GM21367 (cell line): ENCODE measurements around the gene ZFYVE9.
"Not testable (repeated sequence)": the region's sequence is repeated elsewhere in the genome, so short reads cannot be mapped to it uniquely, and the experiment has no call there.

Source experiments
- ATAC-seq: cut with Tn5 transposase; IDR thresholded peaks from one replicate; pipeline ENCODE4 v1.9.1; 2021; ENCODE audit not compliant: unreplicated experiment

Gene ZFYVE9

DNA sequence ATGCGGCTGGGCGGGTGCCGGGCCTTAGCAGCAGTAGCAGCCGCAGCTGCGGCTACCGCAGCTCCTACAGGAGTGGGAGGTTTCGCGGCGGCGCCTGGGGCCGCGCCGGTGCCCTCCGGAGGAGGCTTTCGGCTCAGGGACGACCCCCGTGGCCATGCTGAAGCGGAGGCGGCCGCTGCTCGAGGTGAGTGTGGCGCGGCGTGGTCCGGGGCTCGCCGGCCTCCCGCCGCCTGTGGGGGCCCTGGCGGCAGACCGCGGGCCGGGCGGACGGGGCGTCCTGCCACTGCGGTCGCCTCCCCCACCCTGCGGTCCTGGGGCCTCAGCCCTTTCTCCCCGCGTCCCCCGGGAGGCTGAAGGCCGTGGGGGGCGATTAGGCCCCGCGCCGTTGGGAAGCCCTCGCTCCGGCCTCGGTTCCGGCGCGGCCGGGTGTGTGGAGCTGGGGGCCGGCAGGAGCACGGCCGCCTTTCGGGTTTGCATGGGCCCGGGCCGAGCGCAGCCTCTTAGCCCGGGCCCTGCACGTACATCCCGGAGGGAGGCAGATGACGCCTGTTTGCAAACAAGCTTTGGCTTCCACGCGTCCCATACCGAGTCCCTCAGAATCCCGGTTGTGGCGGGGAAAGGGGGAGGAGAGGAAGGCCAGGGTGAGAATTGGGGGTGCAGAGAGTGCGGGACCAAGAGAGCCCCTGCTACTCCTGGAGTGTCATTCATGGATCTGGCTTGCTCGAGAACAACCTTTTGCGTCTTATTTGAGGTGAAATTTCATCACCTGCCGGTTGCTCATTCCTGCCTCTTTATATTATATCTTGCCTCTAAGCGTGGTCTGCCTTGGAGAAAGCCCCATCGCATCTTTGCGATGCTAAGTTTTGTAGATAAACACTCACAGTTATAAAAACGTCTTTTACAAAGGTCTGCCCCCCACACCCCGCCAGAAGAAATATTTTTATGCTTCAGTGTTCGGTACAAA, 613 bp downstream of the ZFYVE9 start:
- ATAC-seq = peak; percentile 28

DNA sequence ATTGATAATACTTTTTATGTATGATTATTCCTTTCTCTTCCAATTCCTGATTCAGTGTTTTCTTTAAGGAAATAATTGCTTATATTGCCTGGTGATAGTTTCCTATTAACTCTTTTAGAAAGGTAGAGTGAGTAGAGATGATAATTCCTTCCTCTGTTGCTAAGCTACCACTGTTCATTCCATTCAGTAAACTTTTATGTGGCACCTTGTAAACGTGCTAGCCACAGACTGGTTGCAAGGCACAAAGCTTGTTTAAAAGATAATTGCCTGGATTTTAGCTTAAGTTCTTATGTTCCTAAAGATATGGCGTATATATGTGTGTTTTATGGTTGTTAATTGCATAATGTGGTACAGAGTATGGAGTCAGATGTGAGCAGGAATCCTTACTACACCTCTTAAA, 3.2 kb downstream of the ZFYVE9 start:
- no peak for ATAC-seq

DNA sequence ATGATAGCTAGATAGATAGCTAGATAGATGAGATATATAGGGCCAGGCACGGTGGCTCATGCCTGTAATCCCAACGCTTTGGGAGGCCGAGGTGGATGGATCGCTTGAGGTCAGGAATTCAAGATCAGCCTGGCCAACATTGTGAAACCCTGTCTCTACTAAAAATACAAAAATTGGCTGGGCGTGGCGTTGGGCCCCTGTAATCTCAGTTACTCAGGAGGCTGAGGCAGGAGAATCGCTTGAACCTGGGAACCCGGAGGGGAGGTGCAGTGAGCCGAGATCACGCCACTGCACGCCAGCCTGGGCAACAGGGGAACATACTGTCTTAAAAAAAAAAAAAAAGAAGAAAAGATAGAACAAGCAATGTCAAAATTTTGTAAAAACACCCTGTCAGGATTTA, 8.6 kb downstream of the ZFYVE9 start:
- ATAC-seq = not testable (repeated sequence)

DNA sequence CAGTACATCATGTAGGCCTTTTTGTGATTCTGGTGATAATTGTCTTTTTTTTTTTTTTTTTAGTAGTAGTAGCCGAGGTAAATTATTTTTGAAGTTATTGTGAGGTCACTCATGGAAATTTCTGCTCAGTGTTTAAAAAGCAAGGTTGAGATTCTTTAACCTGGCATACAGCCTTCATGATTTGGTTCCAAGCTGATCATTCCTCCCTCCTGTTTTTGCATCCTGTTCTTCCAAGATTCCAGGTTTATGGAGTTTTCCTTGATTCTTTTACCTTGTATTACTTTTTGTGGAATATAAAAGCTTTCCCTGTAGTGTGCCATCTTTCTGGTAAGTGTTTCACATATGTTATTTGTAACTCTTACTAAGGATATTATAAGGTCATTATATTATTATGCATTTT, 9.1 kb downstream of the ZFYVE9 start:
- no peak for ATAC-seq

DNA sequence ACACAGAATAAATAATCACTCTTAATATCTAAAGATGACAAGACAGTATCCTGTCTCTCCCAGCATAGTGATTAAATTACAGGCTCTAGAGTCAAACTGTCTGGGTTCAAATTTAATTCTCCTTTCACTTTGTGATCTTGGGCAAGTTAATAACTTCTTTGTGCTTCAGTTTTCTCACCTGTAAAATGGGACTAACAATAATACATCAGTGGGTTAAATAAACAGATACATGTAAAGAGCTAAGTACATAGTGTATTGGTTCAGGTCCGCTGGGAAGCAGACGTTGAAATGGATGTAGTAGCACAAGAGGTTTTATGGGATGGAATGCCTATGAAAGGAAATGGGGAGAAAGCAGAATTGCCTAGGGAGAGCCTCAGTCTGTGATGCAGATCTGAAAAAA, 10.7 kb downstream of the ZFYVE9 start:
- ATAC-seq = no peak

DNA sequence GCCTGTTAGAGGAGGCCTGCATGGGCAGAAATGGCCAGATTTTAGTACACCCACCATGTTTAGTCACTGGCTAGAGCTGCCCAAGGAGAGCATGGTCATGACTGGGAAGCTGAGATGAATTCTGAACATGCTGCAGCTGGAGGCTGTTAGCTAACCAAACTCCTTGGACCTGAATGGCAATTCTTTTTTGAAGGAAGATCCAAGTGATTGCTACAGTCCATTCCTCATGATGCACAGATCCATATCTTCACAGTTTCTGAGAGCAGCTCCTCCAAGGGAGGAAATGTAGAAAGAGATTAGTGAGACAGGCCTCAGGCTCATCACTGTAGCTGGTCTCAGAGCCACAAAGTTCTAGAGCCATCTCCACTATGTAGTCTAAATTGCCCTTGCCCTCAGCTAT, 11.1 kb downstream of the ZFYVE9 start:
- ATAC-seq = no peak

DNA sequence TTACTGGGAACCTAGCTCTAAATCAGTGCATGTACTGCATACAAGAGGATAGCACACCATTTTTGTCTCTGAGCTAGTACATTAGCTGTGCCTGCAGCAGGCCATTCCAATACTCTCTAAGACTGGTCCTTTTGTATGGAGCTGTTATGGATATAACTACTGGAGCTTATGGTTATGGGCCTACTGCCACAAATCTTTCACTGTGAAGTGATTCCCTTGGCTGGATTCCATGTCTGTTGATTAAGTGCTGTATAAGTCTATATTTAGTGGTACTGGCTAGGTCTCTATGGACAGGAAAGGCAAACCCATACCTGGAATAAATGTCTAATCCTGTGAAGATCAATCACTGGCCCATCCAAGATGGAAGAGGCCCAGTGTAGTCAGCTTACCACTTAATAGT, 12.0 kb downstream of the ZFYVE9 start:
- ATAC-seq = no peak

DNA sequence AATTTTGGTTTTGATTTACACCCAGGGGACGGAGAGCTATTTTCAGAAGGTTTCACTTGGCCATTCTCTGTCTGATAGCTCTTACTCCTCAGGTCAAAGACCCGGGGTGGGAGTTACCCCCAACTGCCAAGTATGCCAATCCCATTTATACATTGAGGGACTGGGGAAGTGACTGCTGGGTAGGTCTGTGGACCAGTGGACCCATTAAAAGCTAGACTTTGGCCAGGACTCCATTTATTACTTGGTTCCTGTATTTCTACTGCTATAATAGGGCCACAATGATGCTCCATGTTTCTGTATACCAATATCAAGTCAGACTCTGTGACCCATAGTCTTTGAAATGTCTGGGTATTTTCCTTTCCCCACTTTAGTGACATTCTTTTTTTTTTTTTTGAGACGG, 14.6 kb downstream of the ZFYVE9 start:
- ATAC-seq = no peak

DNA sequence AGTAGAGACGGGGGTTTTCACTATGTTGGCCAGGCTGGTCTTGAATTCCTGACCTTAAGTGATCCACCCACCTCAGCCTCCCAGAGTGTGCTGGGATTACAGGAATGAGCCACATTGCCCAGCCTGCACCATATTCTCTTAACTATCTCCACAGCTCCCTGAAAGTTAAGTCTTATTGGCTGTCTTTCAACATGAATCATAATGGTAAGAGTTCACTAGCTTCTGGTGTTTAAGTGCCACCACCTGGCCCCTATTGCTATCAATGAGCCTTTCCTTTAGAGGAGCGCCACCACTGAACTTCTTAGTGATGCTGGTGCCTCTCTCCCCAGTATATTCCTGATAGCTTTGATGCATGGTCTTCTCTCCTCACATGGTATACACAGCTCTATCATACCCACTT, 15.7 kb downstream of the ZFYVE9 start:
- no peak for ATAC-seq

DNA sequence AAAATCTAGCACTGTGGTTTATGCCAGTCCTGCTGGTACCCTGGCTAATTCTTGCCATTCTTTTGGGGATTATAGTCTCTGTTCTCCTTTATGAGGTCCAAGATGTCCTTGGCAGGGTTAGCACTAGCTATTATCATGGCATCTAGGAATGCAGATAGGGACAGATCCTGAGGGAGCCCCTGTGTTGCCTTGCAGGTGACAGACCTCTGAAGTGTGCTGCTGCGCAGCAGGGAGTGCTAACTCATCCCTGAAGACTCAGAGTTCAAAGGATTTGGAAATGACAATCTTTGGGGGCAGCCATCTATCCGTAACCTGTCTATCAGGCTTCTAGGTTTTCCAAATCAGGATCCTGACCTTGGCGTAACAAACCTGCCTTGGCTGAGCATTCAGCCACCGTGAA, 16.3 kb downstream of the ZFYVE9 start:
- no peak for ATAC-seq

DNA sequence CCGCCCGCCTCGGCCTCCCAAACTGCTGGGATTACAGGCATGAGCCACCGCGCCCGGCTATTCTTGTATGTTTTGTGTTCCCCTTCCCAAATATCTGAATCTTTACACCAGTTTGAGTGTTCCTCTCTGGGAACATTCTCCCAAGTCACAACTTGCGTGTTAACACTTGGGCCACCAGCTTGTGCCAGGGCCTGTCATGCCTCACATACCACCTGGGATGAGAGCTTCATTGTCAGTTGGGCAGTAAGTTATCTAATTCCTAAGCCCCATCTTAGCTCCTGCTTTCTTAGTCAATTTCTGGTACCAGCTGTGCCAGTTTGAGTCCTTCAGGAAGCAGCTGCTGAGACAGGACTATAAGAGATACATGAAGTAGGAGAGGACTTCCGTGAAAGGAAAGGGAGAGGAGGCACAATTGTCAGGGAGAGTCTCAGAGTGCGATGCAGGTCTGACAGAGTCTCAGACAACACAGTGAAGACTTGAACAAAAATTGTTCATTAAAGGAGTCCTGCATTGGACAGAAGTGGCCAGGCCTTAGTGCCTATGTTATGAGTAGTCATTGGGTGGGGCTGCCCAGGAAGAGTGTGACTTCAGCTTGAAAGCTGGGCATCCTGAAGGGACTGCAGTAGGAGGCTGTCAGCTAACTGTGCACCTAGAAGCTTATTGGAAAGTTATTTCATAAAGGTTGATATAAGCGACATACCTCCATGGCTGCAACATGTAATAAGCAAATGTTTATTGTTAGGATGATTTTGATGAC, 17.3 kb downstream of the ZFYVE9 start:
- no peak for ATAC-seq

DNA sequence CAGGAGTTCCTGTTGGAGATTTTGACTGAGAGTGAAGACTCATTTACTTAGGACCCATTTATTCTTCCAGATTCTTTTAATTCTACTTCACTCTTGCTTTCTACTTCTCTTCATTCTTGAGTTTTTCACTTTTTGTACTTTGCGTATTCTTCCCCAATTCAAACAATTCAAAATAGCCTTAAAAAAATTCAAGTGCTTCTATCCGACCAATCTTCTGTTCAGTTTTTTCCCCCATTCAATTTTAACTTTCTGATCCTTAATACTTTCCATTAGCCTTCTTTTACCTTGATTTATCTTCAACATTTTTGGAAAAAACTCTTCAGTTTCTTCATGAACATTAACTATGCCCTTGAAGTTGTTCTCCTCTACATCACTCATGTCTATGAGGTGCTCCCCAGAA, 21.1 kb downstream of the ZFYVE9 start:
- no peak for ATAC-seq

DNA sequence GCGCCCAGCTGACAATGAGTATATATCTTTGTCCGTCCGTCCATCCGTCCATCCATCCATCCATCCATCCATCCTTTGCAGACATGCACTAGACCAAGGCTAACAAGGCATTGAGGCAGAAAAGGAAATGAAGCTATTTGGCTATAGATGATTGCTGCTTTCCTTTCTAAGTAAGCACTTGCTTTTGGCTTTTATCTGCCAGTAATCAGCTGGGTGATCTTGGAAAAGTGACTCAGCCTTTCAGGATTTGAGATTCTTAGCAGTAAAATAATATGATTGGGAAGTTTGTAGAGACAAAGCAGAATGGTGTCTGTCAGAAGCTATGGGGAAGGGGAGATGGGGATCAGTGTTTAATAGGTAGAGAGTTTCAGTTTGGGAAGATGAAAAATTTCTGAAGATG, 22.7 kb downstream of the ZFYVE9 start:
- ATAC-seq = no peak

DNA sequence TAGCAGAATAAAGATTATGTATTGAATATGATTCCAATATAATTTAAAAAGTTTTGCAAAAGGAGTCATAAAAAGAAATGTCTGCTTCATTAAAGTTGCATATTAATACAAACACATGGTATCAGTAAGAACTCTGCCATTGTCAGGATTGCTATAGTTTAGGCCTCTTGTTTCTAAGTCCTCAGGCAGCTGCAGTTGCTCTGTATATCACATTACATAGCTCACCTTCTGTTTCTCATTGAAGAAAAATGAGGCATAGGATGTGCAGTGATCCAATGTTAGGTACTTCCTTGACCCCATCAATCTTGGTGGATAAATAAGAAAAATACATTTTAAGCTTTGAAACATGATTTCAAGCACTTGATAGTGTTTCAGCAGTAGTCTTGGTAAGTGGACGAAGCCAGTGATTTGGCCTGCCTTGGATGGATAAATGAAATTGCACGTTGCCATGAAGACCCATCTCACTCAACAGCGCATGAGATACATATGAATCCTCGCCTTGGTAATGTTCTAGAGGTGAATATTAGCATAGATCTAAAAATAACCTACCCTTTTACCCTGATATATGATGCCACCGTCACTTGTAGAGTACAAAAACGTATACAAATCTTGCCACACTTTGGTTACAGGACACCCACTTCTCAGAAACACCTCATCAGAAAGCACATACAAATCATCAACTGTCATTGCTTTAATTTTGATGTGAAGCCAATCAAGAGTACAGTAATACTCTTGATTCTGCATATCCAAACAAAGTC, 25.3 kb downstream of the ZFYVE9 start:
- ATAC-seq = no peak

DNA sequence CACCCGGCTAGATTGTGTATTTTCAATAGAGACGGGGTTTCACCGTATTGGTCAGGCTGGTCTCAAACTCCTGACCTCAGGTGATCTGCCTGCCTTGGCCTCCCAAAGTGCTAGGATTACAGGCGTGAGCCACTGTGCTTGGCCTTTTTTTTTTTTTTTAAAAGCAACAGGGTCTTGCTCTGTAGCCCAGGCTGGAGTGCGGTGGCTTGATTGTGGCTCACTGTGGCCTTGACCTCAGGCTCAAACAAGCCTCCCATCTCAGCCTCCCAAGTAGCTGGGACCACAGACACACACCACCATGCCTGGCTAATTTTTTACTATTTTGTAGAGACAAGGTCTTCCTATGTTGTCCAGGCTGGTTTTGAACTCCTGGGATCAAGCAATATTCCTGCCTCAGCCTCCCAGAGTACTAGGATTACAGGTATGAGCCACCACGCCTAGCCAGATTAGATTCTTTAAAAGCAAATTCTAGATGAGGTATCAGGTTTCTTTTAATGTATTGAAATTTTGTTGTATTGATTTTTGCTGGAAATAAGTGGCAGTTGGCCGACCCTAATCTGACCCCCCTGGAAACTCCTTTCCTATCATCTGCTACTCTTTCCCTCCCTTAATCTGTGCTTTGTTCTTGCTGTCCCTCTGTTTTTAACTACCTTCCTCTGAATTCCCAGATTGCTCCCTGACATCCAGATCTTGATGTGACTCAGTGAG, 26.6 kb downstream of the ZFYVE9 start:
- no peak for ATAC-seq

DNA sequence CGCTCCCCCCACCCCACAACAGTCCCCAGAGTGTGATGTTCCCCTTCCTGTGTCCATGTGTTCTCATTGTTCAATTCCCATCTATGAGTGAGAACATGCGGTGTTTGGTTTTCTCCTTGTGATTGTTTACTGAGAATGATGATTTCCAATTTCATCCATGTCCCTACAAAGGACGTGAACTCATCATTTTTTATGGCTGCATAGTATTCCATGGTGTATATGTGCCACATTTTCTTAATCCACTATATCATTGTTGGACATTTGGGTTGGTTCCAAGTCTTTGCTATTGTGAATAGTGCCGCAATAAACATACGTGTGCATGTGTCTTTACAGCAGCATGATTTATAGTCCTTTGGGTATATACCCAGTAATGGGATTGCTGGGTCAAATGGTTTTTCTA, 29.3 kb downstream of the ZFYVE9 start:
- ATAC-seq = not testable (repeated sequence)

DNA sequence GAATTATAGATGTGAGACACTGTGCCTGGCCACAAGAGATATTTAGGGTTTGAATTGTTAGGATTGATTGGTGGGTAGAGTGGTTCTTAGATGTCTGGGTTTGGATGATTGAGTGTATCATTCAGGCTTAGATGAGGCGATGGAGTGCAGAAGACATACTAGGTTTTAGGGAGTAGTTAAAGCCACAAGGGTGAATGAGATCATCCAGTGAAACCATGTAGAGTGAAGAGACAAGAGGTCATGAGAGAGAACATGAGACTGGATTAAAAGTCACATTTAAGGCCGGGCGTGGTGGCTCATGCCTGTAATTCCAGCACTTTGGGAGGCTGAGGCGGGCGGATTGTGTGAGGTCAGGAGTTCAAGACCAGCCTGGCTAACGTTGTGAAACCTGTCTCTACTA, 37.2 kb downstream of the ZFYVE9 start:
- ATAC-seq = no peak

DNA sequence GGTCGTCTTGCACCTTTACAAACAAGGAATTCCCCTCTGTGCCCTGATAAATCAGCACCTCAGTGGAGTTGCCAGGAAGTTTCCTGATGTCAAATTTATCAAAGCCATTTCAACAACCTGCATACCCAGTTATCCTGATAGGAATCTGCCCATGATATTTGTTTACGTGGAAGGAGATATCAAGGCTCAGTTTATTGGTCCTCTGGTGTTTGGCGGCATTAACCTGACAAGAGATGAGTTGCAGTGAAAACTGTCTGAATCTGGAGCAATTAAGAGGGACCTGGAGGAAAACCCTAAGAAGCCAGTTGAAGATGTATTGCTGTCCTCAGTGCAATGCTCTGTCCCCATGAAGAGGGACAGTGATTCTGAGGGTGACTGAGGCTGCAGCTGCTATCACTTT, 38.3 kb downstream of the ZFYVE9 start:
- ATAC-seq = no peak

DNA sequence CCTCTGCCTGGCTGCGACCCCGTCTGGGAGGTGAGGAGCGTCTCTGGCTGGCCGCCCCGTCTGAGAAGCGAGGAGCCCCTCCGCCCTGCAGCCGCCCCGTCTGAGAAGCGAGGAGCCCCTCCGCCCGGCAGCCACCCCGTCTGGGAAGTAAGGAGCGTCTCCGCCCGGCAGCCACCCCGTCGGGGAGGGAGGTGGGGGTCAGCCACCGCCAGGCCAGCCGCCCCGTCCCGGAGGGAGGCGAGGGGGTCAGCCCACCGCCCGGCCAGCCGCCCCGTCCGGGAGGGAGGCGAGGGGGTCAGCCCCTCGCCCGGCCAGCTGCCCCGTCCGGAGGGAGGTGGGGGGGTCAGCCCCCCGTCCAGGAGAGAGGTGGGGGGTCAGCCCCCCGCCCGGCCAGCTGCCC, 39.9 kb downstream of the ZFYVE9 start:
- ATAC-seq = not testable (repeated sequence)

DNA sequence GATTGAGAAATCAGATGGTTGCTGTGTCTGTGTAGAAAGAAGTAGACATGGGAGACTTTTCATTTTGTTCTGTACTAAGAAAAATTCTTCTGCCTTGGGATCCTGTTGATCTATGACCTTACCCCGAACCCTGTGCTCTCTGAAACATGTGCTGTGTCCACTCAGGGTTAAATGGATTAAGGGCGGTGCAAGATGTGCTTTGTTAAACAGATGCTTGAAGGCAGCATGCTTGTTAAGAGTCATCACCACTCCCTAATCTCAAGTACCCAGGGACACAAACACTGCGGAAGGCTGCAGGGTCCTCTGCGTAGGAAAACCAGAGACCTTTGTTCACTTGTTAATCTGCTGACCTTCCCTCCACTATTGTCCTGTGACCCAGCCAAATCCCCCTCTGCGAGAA, 40.4 kb downstream of the ZFYVE9 start:
- ATAC-seq = not testable (repeated sequence)

DNA sequence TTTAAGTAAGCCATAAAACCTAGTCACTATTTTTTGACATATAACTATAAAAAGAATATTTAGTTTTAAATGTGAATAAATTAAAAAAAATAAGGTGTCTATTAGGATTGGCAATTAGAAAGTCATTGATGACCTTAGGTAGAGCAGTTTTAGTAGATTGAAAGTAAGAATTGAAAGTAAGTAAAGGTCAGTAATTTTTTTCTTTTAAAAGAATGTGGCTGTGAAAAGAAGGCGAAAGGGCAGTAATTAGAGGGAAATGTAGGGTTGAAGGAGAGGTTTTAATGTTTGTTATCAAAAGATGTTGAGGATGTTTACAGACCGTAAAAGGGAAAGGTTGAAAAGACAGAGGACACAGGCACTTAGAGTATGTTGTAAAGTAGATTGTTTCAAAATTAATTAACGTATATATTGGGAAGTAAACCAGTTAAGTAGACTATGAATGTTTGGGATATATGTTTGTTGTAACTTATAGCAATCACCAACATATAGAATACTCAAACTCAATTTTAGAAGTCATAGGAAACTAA, 41.0 kb downstream of the ZFYVE9 start:
- ATAC-seq = no peak
